C4-2B (cell line): ENCODE data around the gene ASCC3.

Experiments
- CTCF ChIP-seq: fragments of 450-650 bp; conservative IDR thresholded peaks from 2 replicates; pipeline ENCODE4 v1.5.1; 2017; ENCODE audit warnings: mild to moderate bottlenecking
- ZFX ChIP-seq: fragments of 450-650 bp; IDR thresholded peaks from 2 replicates; pipeline ENCODE4 v1.6.1; 2017

GRCh38 chr6:100701728-100702127 is 179.4 kb downstream of the ASCC3 start:
- TF ChIP-seq CTCF, result no peak
- no peak for TF ChIP-seq ZFX
